ENCODE data around the gene NME1.

- TF ChIP-seq CTCF (IDR thresholded peaks at IDR 0.05) (no peak), POLR2A (IDR thresholded peaks at IDR 0.05) (no peak), POLR2AphosphoS5 (IDR thresholded peaks at IDR 0.05) (no peak), EP300 (IDR thresholded peaks at IDR 0.05) (no peak)
Observed at GRCh38 chr17:51128076-51128475, 25.3 kb upstream of the NME1 start.

Data from sigmoid colon (tissue), 4 donors.